ENCODE measurements around the gene CHAD.

CHAD gene

DNA sequence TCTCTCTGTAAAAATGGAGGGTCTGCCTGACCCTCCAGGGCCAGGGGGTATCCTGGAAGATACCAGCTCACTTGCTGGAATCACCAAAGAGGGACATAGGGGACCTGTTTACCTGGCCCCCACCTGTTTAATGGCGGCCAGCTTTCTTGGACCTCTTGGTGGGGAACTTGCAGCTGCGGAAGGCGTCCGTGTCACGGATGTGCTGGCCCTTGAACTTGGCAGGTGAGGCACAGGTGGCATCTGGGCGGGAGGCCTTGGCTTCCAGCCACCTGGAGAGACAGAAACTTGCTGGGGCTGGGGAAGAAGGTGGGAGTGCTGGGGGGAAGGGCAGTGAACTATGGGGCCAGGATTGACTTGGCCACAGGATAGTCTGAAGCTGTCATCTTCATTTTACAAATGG, 3.5 kb downstream of the CHAD start:
- no peak overlapping the region for H3K4me3 ChIP-seq (ENCODE audit: low read depth, low read length)
- DNase-seq (ENCODE audit: low read depth) = no peak
- TF ChIP-seq, protein P1, sequence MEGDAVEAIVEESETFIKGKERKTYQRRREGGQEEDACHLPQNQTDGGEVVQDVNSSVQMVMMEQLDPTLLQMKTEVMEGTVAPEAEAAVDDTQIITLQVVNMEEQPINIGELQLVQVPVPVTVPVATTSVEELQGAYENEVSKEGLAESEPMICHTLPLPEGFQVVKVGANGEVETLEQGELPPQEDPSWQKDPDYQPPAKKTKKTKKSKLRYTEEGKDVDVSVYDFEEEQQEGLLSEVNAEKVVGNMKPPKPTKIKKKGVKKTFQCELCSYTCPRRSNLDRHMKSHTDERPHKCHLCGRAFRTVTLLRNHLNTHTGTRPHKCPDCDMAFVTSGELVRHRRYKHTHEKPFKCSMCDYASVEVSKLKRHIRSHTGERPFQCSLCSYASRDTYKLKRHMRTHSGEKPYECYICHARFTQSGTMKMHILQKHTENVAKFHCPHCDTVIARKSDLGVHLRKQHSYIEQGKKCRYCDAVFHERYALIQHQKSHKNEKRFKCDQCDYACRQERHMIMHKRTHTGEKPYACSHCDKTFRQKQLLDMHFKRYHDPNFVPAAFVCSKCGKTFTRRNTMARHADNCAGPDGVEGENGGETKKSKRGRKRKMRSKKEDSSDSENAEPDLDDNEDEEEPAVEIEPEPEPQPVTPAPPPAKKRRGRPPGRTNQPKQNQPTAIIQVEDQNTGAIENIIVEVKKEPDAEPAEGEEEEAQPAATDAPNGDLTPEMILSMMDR (conservative IDR thresholded peaks at IDR 0.05; ENCODE audit: low read depth, low read length) = no peak

DNA sequence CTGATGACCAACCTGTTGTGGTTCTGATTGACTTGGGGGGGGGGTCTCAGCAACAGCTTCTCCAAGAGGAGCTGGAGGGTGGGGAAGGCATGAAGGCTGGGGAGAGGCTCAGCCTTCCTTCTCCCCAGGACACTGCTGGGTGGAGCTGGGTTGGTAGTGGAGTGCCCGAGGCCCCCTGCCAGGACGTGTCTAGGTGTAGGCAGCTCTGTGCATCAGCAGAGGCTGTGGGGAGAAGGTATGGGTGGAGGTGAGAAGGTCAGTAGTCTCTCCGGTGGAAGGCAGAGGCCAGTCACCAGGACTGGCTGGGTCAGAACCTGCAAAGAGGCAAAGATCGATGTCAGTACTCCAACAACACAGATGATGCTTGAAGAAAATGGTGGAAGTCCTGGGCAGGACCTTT, 3.9 kb downstream of the CHAD start:
- no peak overlapping the region for H3K4me3 ChIP-seq (ENCODE audit: low read depth, low read length)
- DNase-seq (ENCODE audit: low read depth) = no peak
- TF ChIP-seq, protein P1 (conservative IDR thresholded peaks at IDR 0.05; ENCODE audit: low read depth, low read length) = no peak

DNA sequence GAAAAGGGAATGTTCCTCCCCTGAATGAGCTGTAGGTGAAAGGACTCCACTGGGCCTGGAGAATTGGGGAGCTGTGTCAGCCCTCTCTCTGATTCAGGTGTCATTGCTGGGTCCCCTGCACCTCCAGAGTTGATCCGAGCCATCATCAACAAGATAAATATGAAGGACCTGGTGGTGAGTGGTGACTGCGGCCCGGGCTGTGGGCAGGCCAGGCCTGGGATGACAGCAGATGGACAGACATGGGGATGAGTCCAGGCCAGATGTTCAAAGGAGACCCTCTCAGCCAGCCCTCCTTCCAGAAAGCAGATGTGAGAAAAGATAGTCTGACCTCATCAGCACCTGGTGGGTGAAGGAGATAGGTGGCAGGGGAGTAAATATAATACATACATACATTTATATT, 4.6 kb downstream of the CHAD start:
- TF ChIP-seq, protein P1 (conservative IDR thresholded peaks at IDR 0.05; ENCODE audit: low read depth, low read length) = no peak
- no peak overlapping the region for H3K4me3 ChIP-seq (ENCODE audit: low read depth, low read length)
- no peak for DNase-seq (ENCODE audit: low read depth)

DNA sequence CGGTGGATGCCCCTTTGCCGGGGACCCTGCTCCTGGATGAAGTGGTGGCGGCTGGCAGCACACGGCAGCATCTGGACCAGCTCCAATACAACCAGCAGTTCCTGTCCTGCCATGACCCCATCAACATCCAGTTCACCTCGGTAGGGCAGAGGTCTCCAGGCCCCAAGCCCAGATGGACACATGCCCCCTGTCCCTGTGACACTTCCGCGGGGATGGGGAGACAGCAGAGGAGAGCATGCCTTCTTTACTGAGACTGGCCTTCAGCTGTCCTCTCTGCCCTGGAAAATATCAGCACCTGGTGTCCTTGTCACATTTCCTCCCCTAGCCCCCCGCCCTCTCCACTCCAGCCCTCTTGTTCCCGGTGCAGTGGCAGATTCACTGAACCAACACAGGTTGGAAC, 6.2 kb downstream of the CHAD start:
- H3K4me3 ChIP-seq (ENCODE audit: low read depth, low read length) = no peak overlapping the region
- no peak for DNase-seq (ENCODE audit: low read depth)
- TF ChIP-seq, protein P1 (conservative IDR thresholded peaks at IDR 0.05; ENCODE audit: low read depth, low read length) = no peak

DNA sequence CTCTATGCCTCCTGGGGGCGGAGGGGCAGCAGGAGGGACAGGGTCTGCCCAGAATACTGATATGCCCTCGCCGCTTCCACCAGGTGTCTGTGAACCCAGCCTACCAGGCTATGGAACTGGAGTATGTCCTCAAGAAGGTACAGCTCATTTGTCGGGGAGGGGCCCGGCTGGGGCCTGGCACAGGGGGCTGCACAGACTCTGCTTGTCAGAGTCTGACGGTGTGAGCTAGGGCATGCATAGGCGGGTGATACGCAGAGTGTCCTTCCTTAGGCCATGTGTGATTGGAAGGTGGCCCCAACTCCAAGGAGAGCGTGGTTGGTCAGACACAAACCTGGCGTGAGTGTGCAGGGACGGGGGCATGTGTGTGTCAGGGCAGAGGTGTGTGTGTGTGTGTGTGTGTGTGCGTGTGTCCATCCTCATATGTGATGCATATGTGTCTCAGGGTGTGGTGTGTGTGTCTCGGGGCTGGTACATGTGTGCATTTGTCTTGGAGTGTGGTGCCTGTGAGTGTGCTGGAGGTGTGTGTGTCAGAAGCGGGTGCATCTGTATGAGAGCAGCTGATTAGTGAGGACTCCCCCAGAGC, 7.0 kb downstream of the CHAD start:
- no peak for DNase-seq (ENCODE audit: low read depth)
- TF ChIP-seq, protein P1 (conservative IDR thresholded peaks at IDR 0.05; ENCODE audit: low read depth, low read length) = no peak
- H3K4me3 ChIP-seq (ENCODE audit: low read depth, low read length) = no peak overlapping the region

DNA sequence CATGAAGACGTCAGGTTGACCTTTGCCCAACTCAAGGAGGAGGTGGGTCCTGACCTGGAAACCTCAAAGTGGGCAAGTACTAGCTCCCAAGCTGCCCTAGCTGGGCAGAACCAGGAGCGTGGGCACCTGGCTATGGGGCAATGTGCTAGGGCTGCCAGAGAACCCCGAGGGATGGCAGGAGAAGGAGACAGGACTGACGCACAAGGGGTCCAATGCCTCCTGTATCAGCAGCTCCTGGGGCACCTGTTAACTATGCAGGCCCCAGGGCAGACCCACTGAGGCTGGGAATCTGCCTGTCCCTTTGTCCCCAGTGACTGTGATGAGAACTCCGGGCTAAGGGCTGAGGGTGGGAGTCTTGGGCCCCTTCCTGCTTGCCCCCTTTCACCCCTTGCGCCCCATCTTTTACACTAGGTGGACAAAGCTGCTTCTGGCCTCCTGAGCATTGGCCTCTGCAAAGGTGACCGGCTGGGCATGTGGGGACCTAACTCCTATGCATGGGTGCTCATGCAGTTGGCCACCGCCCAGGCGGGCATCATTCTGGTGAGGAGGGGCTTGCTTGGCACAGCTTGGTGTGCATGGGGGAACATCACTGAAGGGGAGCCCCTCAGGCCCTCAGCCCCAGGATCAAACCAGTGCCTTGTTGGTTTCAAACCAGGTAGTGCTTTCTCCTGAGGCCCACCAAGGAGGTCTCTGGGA, 7.7 kb downstream of the CHAD start:
- TF ChIP-seq, protein P1 (conservative IDR thresholded peaks at IDR 0.05; ENCODE audit: low read depth, low read length) = no peak
- DNase-seq (ENCODE audit: low read depth) = no peak
- no peak overlapping the region for H3K4me3 ChIP-seq (ENCODE audit: low read depth, low read length)

DNA sequence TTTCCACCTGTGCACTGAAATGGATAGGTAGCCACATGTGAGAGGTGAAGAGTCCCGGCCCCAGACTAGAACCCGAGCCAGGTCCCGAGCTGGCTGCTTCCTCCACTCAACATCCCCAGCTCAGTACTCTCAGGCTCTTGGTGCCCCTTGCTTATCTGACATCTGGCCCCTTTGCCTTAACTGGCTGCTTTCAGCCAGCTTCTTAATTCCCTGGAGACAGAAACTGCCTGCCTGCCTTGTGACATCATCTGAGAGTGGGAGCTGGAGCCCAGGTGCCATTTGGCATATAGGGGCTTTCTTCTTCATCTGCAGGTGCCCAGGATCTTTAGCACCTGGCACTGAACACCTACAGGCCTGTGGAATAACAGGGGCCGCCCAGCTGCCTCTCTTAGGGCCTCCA, 8.9 kb downstream of the CHAD start:
- TF ChIP-seq, protein P1 (conservative IDR thresholded peaks at IDR 0.05; ENCODE audit: low read depth, low read length) = no peak
- H3K4me3 ChIP-seq (ENCODE audit: low read depth, low read length) = no peak overlapping the region
- no peak for DNase-seq (ENCODE audit: low read depth)

All from choroid plexus epithelial cell (primary cell).